Endothelial cell of umbilical vein (primary cell): ENCODE measurements around the gene CAMK2D. TPM values are rescaled to one million over a fixed set of nuclear protein-coding genes. Genes with fewer than 3 reads are reported as not detected.

Experiments used
- BruUV-seq: library from RNA; stranded (reverse); fragments of 400-500 nt; replicated peaks from 2 replicates; lab custom pipeline; 2021; lab: Mats Ljungman, UMichigan
- CTCF ChIA-PET: fragments of 300-600, 350-600 bp; sonication (Branson Sonifier 250); formaldehyde crosslinking; loops from one replicate; lab custom pipeline; 2021; ENCODE audit warnings: antibody characterized with exemption, inconsistent platforms; lab: Charles Lee
- POLR2A ChIA-PET: fragments of 300-600, 350-600 bp; sonication (Branson Sonifier 250); formaldehyde crosslinking; loops from one replicate; lab custom pipeline; 2021; ENCODE audit warnings: antibody characterized with exemption, inconsistent platforms; lab: Charles Lee
- DNase-seq: peaks from one replicate; pipeline ENCODE4 v3.0.0-alpha.2; 2011; ENCODE audit warnings: low read depth, low spot score
- FAIRE-seq: peaks from 2 replicates; lab custom pipeline; 2011; peaks lifted over from hg19 to GRCh38; lab: Jason Lieb, UNC
- H2AFZ ChIP-seq: 2 replicates; pipeline ENCODE4 v1.6.0; 2012; ENCODE audit warnings: low read depth, low read length, control low read depth, inconsistent platforms
- H3K27ac ChIP-seq: 2 replicates; pipeline ENCODE4 v1.5.1; 2011; ENCODE audit warnings: low read depth, mild to moderate bottlenecking, control low read depth, low read length, moderate library complexity; ENCODE audit not compliant: insufficient read depth
- H3K27me3 ChIP-seq, 2 experiments: 2 replicates each; pipeline versions ENCODE4 v1.6.0 to v1.6.1; 2011; ENCODE audit warnings: low read length in 2 of 2, mixed read lengths in 1 of 2; ENCODE audit not compliant: control insufficient read depth in 2 of 2, insufficient read depth in 2 of 2
- H3K36me3 ChIP-seq, 2 experiments: 2 replicates in 1 of 2; 3 replicates in 1 of 2; pipeline ENCODE4 v1.5.1; 2011; ENCODE audit warnings: low read length in 2 of 2, mild to moderate bottlenecking in 1 of 2, moderate library complexity in 1 of 2; ENCODE audit not compliant: control insufficient read depth in 2 of 2, insufficient read depth in 2 of 2; ENCODE audit errors: extremely low read depth in 1 of 2
- H3K4me1 ChIP-seq: 3 replicates; pipeline ENCODE4 v1.5.1; 2011; ENCODE audit warnings: mild to moderate bottlenecking, low read length; ENCODE audit not compliant: control insufficient read depth, insufficient read depth; ENCODE audit errors: extremely low read depth
- H3K4me2 ChIP-seq: 2 replicates; pipeline ENCODE4 v1.6.1; 2011; ENCODE audit warnings: low read length, control low read depth, mixed read lengths; ENCODE audit not compliant: insufficient read depth
- H3K4me3 ChIP-seq, 3 experiments: fragments of 200-600 bp in 1 of 3; sonication (generic), shearing (Covaris generic) in 1 of 3; replicated peaks in 1 of 3; 2 replicates each; pipeline ENCODE4 v1.5.1; 2011 to 2016; ENCODE audit warnings: control low read depth in 3 of 3, low read length in 3 of 3, mild to moderate bottlenecking in 2 of 3, inconsistent platforms in 1 of 3, low read depth in 1 of 3, moderate library complexity in 1 of 3; ENCODE audit not compliant: insufficient read depth in 1 of 3
- H3K79me2 ChIP-seq: 2 replicates; pipeline ENCODE4 v1.6.0; 2012; ENCODE audit warnings: low read length, inconsistent platforms; ENCODE audit not compliant: control insufficient read depth, insufficient read depth
- H3K9ac ChIP-seq: replicated peaks from 2 replicates; pipeline ENCODE3; 2011; ENCODE audit warnings: low read length, control low read depth; ENCODE audit not compliant: insufficient read depth; ENCODE audit errors: extremely low read depth
- H3K9me1 ChIP-seq: replicated peaks from 3 replicates; pipeline ENCODE4 v1.6.0; 2011; ENCODE audit warnings: mild to moderate bottlenecking, low read length; ENCODE audit not compliant: control insufficient read depth, insufficient read depth; ENCODE audit errors: extremely low read depth
- H3K9me3 ChIP-seq: replicated peaks from 2 replicates; pipeline ENCODE4 v1.5.1; 2012; ENCODE audit warnings: low read length, inconsistent platforms; ENCODE audit not compliant: control insufficient read depth, insufficient read depth
- H4K20me1 ChIP-seq: replicated peaks from 2 replicates; pipeline ENCODE3; 2011; ENCODE audit warnings: mild to moderate bottlenecking, low read length; ENCODE audit not compliant: control insufficient read depth, insufficient read depth; ENCODE audit errors: extremely low read depth
- CTCF ChIP-seq, 2 donors: IDR thresholded peaks; 1 replicate in 1 of 2; 2 replicates in 1 of 2; pipeline ENCODE4 v1.5.1; 2011; ENCODE audit warnings: low read length in 2 of 2, mild to moderate bottlenecking in 2 of 2, moderate library complexity in 2 of 2, control low read depth in 1 of 2, inconsistent platforms in 1 of 2, low read depth in 1 of 2; ENCODE audit not compliant: insufficient read depth in 1 of 2; ENCODE audit errors: extremely low read depth in 1 of 2
- EZH2 ChIP-seq: IDR thresholded peaks from 2 replicates; pipeline ENCODE4 v1.6.1; 2012; ENCODE audit warnings: borderline replicate concordance, low read depth, mild to moderate bottlenecking, moderate library complexity, low read length, inconsistent platforms; ENCODE audit not compliant: severe bottlenecking
- FOS ChIP-seq: IDR thresholded peaks from 2 replicates; pipeline ENCODE4 v1.6.1; 2011; ENCODE audit warnings: mild to moderate bottlenecking, low read length, moderate library complexity, borderline replicate concordance; ENCODE audit not compliant: insufficient read depth
- GATA2 ChIP-seq: IDR thresholded peaks from 2 replicates; pipeline ENCODE4 v1.7.0; 2011; ENCODE audit warnings: low read depth, mild to moderate bottlenecking, moderate library complexity, mixed read lengths, low read length; ENCODE audit not compliant: insufficient read length, insufficient read depth
- JUN ChIP-seq: IDR thresholded peaks from 2 replicates; pipeline ENCODE4 v1.6.1; 2011; ENCODE audit warnings: borderline replicate concordance, low read depth; ENCODE audit not compliant: insufficient read length, insufficient read depth
- MYC ChIP-seq: IDR thresholded peaks from one replicate; pipeline ENCODE4 v1.6.1; 2011; ENCODE audit warnings: mild to moderate bottlenecking, low read depth, low read length
- POLR2A ChIP-seq: IDR thresholded peaks from 2 replicates; pipeline ENCODE4 v1.6.1; 2012; ENCODE audit warnings: low read depth, mild to moderate bottlenecking, control low read depth, low read length
- POLR2AphosphoS5 ChIP-seq: IDR thresholded peaks from 2 replicates; pipeline ENCODE4 v1.6.1; 2012; ENCODE audit warnings: low read depth, mild to moderate bottlenecking, control low read depth, low read length, moderate library complexity; ENCODE audit not compliant: insufficient read depth
- dilution Hi-C: fragments of 300-500 bp; cut with MboI; formaldehyde crosslinking; loops from one replicate; pipeline ENCODE4 v1.15.0; 2019; ENCODE audit warnings: low sequenced_read_pairs; ENCODE audit not compliant: extremely low pct_ligation_motif_present
- intact Hi-C: fragments of 100-400 bp; cut with micrococcal nuclease; formaldehyde crosslinking; loops from one replicate; pipeline ENCODE4 v1.10.0; 2022
- polyA plus RNA-seq, 4 experiments: library from polyadenylated mRNA; depleted of rRNA in 3 of 4; stranded (reverse) in 3 of 4; unstranded in 1 of 4; fragments of >200 nt; gene quantifications; 2 replicates each; pipeline versions ENCODE4 v1.2.1 to v1.2.3, GENCODE V29; 2011 to 2012; ENCODE audit warnings: missing spikeins in 1 of 4
- total RNA-seq: library from RNA; stranded (reverse); gene quantifications from 2 replicates; pipeline ENCODE4 v1.2.3, GENCODE V29; 2021
- TF ChIP-seq, protein P1 (sequence below): IDR thresholded peaks from 2 replicates; pipeline ENCODE4 v1.6.1; 2011; ENCODE audit not compliant: insufficient read depth, insufficient read length

The CAMK2D gene
- total and polyA plus RNA-seq, 2 donors (not counting 3 experiments of a cell fraction or from before 2014, with no cell fraction given), result 10.4 to 30.7 TPM

DNA sequence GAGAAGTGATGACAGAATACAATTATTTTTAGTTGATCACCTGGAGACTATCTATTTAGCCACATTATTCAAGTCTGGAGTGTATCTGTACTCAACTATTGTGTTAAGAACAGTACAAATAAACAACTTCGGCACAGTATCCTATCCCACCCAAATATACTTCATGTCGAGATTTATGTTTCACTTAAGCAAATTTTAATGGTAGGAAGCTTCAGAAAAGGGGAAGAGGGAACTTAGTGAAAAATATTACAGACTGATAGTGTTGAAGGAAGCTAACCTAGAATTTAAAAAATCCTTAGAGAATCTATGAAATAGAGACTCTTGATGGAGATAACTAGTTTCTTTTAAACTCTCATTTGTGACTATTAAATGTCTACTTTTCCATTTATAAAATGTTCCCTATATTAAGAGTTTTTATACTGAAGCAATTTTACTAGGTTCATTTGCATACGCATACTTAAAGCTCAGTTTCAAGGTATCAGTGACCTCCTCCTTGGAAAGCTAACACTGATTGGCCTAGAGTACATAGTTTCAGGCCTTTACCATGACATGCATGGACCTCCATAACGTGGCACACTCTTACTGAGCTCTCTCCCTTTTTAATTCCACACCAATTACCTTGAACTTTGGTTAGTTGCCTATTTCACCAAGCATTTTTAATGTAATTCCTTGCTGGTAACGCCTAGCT lies 197.7 kb downstream of the CAMK2D start:
- TF ChIP-seq EZH2 (no peak), POLR2A (no peak), GATA2 (no peak), FOS (no peak), JUN (no peak), MYC (no peak), POLR2AphosphoS5 (no peak), CTCF (IDR thresholded peaks at IDR 0.05; ENCODE audit: extremely low read depth in 1 of 2, insufficient read depth in 1 of 2, low read depth in 1 of 2, low read length in 2 of 2) (no peak)
- TF ChIP-seq, protein P1, sequence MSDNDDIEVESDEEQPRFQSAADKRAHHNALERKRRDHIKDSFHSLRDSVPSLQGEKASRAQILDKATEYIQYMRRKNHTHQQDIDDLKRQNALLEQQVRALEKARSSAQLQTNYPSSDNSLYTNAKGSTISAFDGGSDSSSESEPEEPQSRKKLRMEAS, result no peak
- H3K36me3 ChIP-seq, result no peaks in the 10 kb centered on the region
- H3K27ac ChIP-seq, result no peak overlapping the region
- DNase-seq, result no peak
- H3K79me2 ChIP-seq, result no peaks in the 10 kb centered on the region
- no peak for FAIRE-seq
- dilution Hi-C loops, result no loop called here
- H3K4me2 ChIP-seq, result no peak overlapping the region
- H3K4me1 ChIP-seq, result peaks cover 18% of the 10 kb centered on the region
- POLR2A ChIA-PET, result no interaction called here
- H2AFZ ChIP-seq, result no peak overlapping the region
- H3K27me3 ChIP-seq, result no peaks in the 10 kb centered on the region
- no TSS peak for BruUV-seq
- H3K9ac ChIP-seq, result no peak overlapping the region
- no peaks in the 10 kb centered on the region for H3K9me1 ChIP-seq
- H3K4me3 ChIP-seq, result no peak overlapping the region
- H4K20me1 ChIP-seq, result no peaks in the 10 kb centered on the region
- CTCF ChIA-PET, result interaction anchor here (1.9 to 2.3 kb wide), 2 partner anchors 12 to 16 kb away, joined by 5 to 15 read pairs; no protein-coding TSS in a partner anchor
- intact Hi-C loops, result loop anchor here (10.0 kb wide), 1 partner anchor 331 kb away; no protein-coding TSS in a partner anchor
- H3K9me3 ChIP-seq, result no peaks in the 10 kb centered on the region
